Kidney epithelial cell (primary cell): Measurements from ENCODE around the gene KRTAP3-3. TPM values are rescaled to one million over a fixed set of nuclear protein-coding genes. Genes with fewer than 3 reads are reported as not detected.
"Not testable (repeated sequence)": the region's sequence is repeated elsewhere in the genome, so short reads cannot be mapped to it uniquely, and the experiment has no call there.

ENCODE experiments used
- DNase-seq: peaks from one replicate; pipeline ENCODE4 v3.0.0-alpha.2; 2010; ENCODE audit warnings: low read depth
- H3K27me3 ChIP-seq: 2 replicates; pipeline ENCODE4 v1.6.0; 2011; ENCODE audit warnings: low read length; ENCODE audit not compliant: control insufficient read depth, insufficient read depth
- H3K36me3 ChIP-seq: 2 replicates; pipeline ENCODE4 v1.5.1; 2011; ENCODE audit warnings: low read length; ENCODE audit not compliant: control insufficient read depth, insufficient read depth
- H3K4me3 ChIP-seq: 2 replicates; pipeline ENCODE4 v1.5.1; 2011; ENCODE audit warnings: low read depth, mild to moderate bottlenecking, control low read depth, low read length
- CTCF ChIP-seq: IDR thresholded peaks from 2 replicates; pipeline ENCODE4 v1.5.1; 2011; ENCODE audit warnings: mild to moderate bottlenecking, moderate library complexity, low read length, control low read depth, inconsistent platforms; ENCODE audit not compliant: insufficient read depth, poor library complexity, severe bottlenecking
- total RNA-seq: library from RNA; depleted of rRNA; stranded (reverse); fragments of >200 nt; gene quantifications from 2 replicates; pipeline ENCODE4 v1.2.3, GENCODE V29; 2015

The KRTAP3-3 gene
- total RNA-seq, 1 donor from 2014 or later = not detected

- H3K4me3 ChIP-seq = no peak overlapping the region
- no peak for TF ChIP-seq CTCF
- no peaks in the 10 kb centered on the region for H3K36me3 ChIP-seq
- no peak for DNase-seq
- H3K27me3 ChIP-seq = no peaks in the 10 kb centered on the region
Observed at GRCh38 chr17:41001795-41002194, 7.8 kb upstream of the KRTAP3-3 start.

GRCh38 chr17:40999563-40999962, 5.6 kb upstream of the KRTAP3-3 start, which contains the start of gene KRTAP3-2:
Gene KRTAP3-2 (minus strand): TSS chr17:40999906. CDS start chr17:40999853, 53 bp downstream.
- not testable (repeated sequence) for DNase-seq, H3K36me3 ChIP-seq, H3K4me3 ChIP-seq, H3K27me3 ChIP-seq

GRCh38 chr17:40997361-40997760, 3.4 kb upstream of the KRTAP3-3 start:
- no peak for TF ChIP-seq CTCF
- H3K4me3 ChIP-seq = no peak overlapping the region
- H3K36me3 ChIP-seq = no peaks in the 10 kb centered on the region
- H3K27me3 ChIP-seq = no peaks in the 10 kb centered on the region
- no peak for DNase-seq

GRCh38 chr17:40996829-40997228, 2.9 kb upstream of the KRTAP3-3 start:
- H3K27me3 ChIP-seq = no peaks in the 10 kb centered on the region
- no peaks in the 10 kb centered on the region for H3K36me3 ChIP-seq
- no peak for DNase-seq

GRCh38 chr17:40995116-40995515, 1.2 kb upstream of the KRTAP3-3 start:
- no peak for DNase-seq
- no peak for TF ChIP-seq CTCF
- Histone ChIP-seq H3K27me3 (no peaks in the 10 kb centered on the region), H3K4me3 (no peak overlapping the region), H3K36me3 (no peaks in the 10 kb centered on the region)

More at GRCh38 chr17:40996829-40997228, 2.9 kb upstream of the KRTAP3-3 start:
- no peak overlapping the region for H3K4me3 ChIP-seq
- TF ChIP-seq CTCF = no peak

- Histone ChIP-seq H3K36me3 (no peaks in the 10 kb centered on the region), H3K27me3 (no peaks in the 10 kb centered on the region), H3K4me3 (no peak overlapping the region)
- no peak for TF ChIP-seq CTCF
- DNase-seq = no peak
Observed at GRCh38 chr17:40993084-40993483, 880 bp downstream of the KRTAP3-3 start.
